ENCODE data around the gene NAXD. TPM values are rescaled to one million over a fixed set of nuclear protein-coding genes. Genes with fewer than 3 reads are reported as not detected.
A peak's percentile ranks its signal among the peaks of the same experiment; 100 is the strongest.
"Not testable (repeated sequence)": the region's sequence is repeated elsewhere in the genome, so short reads cannot be mapped to it uniquely, and the experiment has no call there.

NAXD gene
- total RNA-seq, 2 experiments from 2014 or later, result 8.3 to 12.5 TPM

DNA sequence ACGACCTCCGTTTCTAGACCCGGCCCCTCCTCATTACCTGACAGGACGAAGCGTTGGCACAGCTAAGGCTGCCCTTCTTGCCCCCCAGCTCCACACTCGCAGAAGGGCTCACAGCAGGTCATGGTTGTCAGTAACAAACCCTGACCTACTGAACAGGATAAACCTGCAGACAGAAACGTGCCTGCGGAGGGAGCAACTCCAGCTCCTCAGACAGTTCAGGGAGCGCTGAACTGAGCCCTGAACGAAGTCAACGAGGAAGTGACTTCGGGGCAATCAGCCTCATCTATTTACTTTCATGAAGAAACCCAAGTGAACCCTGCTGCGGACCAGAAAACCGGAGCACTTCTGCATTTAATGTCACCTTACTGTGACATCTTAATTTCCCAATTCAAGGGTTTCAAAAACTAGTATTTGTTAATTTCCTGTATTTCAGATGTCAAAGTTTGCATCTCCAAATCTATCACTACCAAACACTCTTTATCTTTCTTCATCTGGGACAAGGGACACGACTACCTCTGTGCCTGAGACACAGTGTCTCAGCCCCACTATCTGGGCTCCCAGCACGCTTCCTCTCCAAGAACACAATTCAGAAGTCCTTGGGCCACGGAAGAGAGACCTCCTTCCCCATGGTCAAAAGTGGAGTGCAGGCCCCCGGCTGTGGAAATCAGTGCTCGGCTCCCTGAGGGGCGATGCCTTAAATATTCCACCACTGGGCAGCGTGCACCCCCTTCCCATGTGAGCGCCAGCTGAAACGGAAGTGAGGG is 50.3 kb downstream of the NAXD start:
- CTCF ChIA-PET (ENCODE audit: unreplicated experiment), result no interaction called here

DNA sequence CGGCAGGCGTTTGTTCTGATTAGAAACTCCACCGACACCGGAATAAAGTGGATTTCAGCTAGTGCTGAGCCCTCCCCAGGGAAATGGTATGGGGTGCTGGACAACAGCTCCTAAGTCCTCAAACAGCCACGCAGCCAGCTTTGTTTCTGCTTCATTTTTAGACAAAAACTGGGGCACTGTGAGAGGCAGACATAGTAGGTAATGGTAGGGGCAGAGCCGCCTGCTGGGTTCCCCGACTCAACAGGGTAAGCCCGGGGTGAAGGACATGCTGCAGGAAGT is 50.8 kb downstream of the NAXD start:
- no peak for DNase-seq (ENCODE audit: low spot score)
- Histone ChIP-seq H3K79me2 (ENCODE audit: insufficient read depth, low read depth, low read length) (no peaks in the 10 kb centered on the region), H2AFZ (ENCODE audit: low read length) (no peak overlapping the region), H3K36me3 (ENCODE audit: insufficient read depth, low read length) (peaks cover 68% of the 10 kb centered on the region), H3K4me3 (ENCODE audit: low read depth, low read length, poor library complexity, severe bottlenecking) (no peak overlapping the region), H3K4me2 (ENCODE audit: low read length) (peak overlapping the region; percentile 23; the same call in 1 of the 2 replicates), H3K4me1 (ENCODE audit: insufficient read depth, low read length, poor library complexity, severe bottlenecking) (no peaks in the 10 kb centered on the region), H3K9me2 (ENCODE audit: insufficient read depth, low read length) (no peaks in the 10 kb centered on the region), H3K9me3 (ENCODE audit: low read length) (no peaks in the 10 kb centered on the region), H3K27ac (ENCODE audit: low read depth, low read length, poor library complexity, severe bottlenecking) (no peak overlapping the region), H4K20me1 (ENCODE audit: insufficient read depth, low read length) (no peaks in the 10 kb centered on the region)
- no TSS peak for BruUV-seq (replicated peaks)
- TF ChIP-seq EZH2phosphoT487 (IDR thresholded peaks at IDR 0.05; ENCODE audit: borderline replicate concordance, low read depth, low read length), result no peak
- TF ChIP-seq, protein P1, sequence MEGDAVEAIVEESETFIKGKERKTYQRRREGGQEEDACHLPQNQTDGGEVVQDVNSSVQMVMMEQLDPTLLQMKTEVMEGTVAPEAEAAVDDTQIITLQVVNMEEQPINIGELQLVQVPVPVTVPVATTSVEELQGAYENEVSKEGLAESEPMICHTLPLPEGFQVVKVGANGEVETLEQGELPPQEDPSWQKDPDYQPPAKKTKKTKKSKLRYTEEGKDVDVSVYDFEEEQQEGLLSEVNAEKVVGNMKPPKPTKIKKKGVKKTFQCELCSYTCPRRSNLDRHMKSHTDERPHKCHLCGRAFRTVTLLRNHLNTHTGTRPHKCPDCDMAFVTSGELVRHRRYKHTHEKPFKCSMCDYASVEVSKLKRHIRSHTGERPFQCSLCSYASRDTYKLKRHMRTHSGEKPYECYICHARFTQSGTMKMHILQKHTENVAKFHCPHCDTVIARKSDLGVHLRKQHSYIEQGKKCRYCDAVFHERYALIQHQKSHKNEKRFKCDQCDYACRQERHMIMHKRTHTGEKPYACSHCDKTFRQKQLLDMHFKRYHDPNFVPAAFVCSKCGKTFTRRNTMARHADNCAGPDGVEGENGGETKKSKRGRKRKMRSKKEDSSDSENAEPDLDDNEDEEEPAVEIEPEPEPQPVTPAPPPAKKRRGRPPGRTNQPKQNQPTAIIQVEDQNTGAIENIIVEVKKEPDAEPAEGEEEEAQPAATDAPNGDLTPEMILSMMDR (conservative IDR thresholded peaks at IDR 0.05; ENCODE audit: low read length), result no peak
- POLR2A ChIA-PET, result no interaction called here
- intact Hi-C loops (cut with micrococcal nuclease; ENCODE audit: unreplicated experiment), result no loop called here
- CTCF ChIA-PET (ENCODE audit: unreplicated experiment), result no interaction called here

More for the DNA sequence above, 50.3 kb downstream of the NAXD start:
- H3K4me3 ChIP-seq (ENCODE audit: low read depth, low read length, poor library complexity, severe bottlenecking), result no peak overlapping the region
- intact Hi-C loops (cut with micrococcal nuclease; ENCODE audit: unreplicated experiment), result no loop called here
- peak overlapping the region; percentile 23; the same call in 1 of the 2 replicates for H3K4me2 ChIP-seq (ENCODE audit: low read length)
- no peak overlapping the region for H2AFZ ChIP-seq (ENCODE audit: low read length)
- no peaks in the 10 kb centered on the region for H3K9me2 ChIP-seq (ENCODE audit: insufficient read depth, low read length)
- POLR2A ChIA-PET, result no interaction called here
- no peak for DNase-seq (ENCODE audit: low spot score)
- no peak overlapping the region for H3K27ac ChIP-seq (ENCODE audit: low read depth, low read length, poor library complexity, severe bottlenecking)
- H3K9me3 ChIP-seq (ENCODE audit: low read length), result no peaks in the 10 kb centered on the region
- H4K20me1 ChIP-seq (ENCODE audit: insufficient read depth, low read length), result no peaks in the 10 kb centered on the region
- peaks cover 72% of the 10 kb centered on the region for H3K36me3 ChIP-seq (ENCODE audit: insufficient read depth, low read length)
- no peaks in the 10 kb centered on the region for H3K4me1 ChIP-seq (ENCODE audit: insufficient read depth, low read length, poor library complexity, severe bottlenecking)
- H3K79me2 ChIP-seq (ENCODE audit: insufficient read depth, low read depth, low read length), result no peaks in the 10 kb centered on the region
- BruUV-seq (replicated peaks), result no TSS peak
- TF ChIP-seq, protein P1 (conservative IDR thresholded peaks at IDR 0.05; ENCODE audit: low read length), result no peak
- no peak for TF ChIP-seq EZH2phosphoT487 (IDR thresholded peaks at IDR 0.05; ENCODE audit: borderline replicate concordance, low read depth, low read length)

DNA sequence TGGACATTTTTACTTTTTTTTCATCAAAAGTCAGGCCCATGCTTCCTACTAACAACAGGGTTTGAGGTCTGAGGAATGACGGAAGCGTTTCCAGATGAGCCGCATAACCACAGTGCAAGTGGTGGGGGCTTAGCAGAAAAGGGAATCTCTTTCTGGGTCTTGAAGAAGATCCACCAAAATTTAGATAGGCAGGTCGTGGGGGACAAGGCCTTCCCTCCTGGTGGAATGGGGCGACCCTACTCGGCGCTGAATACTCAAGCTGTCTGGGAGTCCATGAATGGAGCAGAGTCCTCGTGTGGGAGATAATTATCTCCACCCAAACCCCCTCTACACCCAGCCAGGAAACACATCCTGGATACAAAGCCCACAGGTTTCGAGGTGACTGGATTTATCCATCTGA is 53.7 kb downstream of the NAXD start:
- H2AFZ ChIP-seq (ENCODE audit: low read length), result no peak overlapping the region
- H3K9me3 ChIP-seq (ENCODE audit: low read length), result no peaks in the 10 kb centered on the region
- no peak overlapping the region for H3K4me3 ChIP-seq (ENCODE audit: low read depth, low read length, poor library complexity, severe bottlenecking)
- no peak overlapping the region for H3K4me2 ChIP-seq (ENCODE audit: low read length)
- peaks cover 40% of the 10 kb centered on the region for H3K36me3 ChIP-seq (ENCODE audit: insufficient read depth, low read length)
- TF ChIP-seq EZH2phosphoT487 (IDR thresholded peaks at IDR 0.05; ENCODE audit: borderline replicate concordance, low read depth, low read length), result no peak
- TF ChIP-seq, protein P1 (conservative IDR thresholded peaks at IDR 0.05; ENCODE audit: low read length), result no peak
- intact Hi-C loops (cut with micrococcal nuclease; ENCODE audit: unreplicated experiment), result no loop called here
- H4K20me1 ChIP-seq (ENCODE audit: insufficient read depth, low read length), result no peaks in the 10 kb centered on the region
- H3K79me2 ChIP-seq (ENCODE audit: insufficient read depth, low read depth, low read length), result no peaks in the 10 kb centered on the region
- POLR2A ChIA-PET, result interaction anchor here (0.9 kb wide), 1 partner anchor 35 kb away, joined by 3 read pairs; no protein-coding TSS in a partner anchor
- H3K4me1 ChIP-seq (ENCODE audit: insufficient read depth, low read length, poor library complexity, severe bottlenecking), result no peaks in the 10 kb centered on the region
- no peaks in the 10 kb centered on the region for H3K9me2 ChIP-seq (ENCODE audit: insufficient read depth, low read length)
- DNase-seq (ENCODE audit: low spot score), result no peak
- CTCF ChIA-PET (ENCODE audit: unreplicated experiment), result no interaction called here
- BruUV-seq (replicated peaks), result no TSS peak
- H3K27ac ChIP-seq (ENCODE audit: low read depth, low read length, poor library complexity, severe bottlenecking), result no peak overlapping the region

DNA sequence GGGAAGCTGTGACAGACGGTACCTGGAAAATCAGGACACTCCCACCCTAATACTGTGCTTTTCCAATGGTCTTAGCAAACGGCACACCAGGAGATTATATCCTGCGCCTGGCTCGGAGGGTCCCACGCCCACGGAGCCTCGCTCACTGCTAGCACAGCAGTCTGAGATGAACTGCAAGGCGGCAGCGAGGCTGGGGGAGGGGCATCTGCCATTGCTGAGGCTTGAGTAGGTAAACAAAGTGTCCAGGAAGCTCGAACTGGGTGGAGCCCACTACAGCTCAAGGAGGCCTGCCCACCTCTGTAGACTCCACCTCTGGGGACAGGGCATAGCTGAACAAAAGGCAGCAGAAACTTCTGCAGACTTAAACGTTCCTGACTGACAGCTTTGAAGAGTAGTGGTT is 54.5 kb downstream of the NAXD start:
- H4K20me1 ChIP-seq (ENCODE audit: insufficient read depth, low read length); DNase-seq (ENCODE audit: low spot score); H3K9me3 ChIP-seq (ENCODE audit: low read length); intact Hi-C loops (cut with micrococcal nuclease; ENCODE audit: unreplicated experiment); H3K4me3 ChIP-seq (ENCODE audit: low read depth, low read length, poor library complexity, severe bottlenecking); H3K4me1 ChIP-seq (ENCODE audit: insufficient read depth, low read length, poor library complexity, severe bottlenecking); H3K27ac ChIP-seq (ENCODE audit: low read depth, low read length, poor library complexity, severe bottlenecking); BruUV-seq (replicated peaks); H3K4me2 ChIP-seq (ENCODE audit: low read length); H3K9me2 ChIP-seq (ENCODE audit: insufficient read depth, low read length); CTCF ChIA-PET (ENCODE audit: unreplicated experiment); POLR2A ChIA-PET; H2AFZ ChIP-seq (ENCODE audit: low read length); H3K79me2 ChIP-seq (ENCODE audit: insufficient read depth, low read depth, low read length): not testable (repeated sequence)
- peaks cover 38% of the 10 kb centered on the region for H3K36me3 ChIP-seq (ENCODE audit: insufficient read depth, low read length)
